Kidney (tissue), 14 donors: ENCODE measurements around the gene PRR20G. TPM values are rescaled to one million over a fixed set of nuclear protein-coding genes. Genes with fewer than 3 reads are reported as not detected.

Experiments used
- DNase-seq, 5 donors: peaks; one replicate each; pipeline ENCODE4 v3.0.0-alpha.2; 2013 to 2020
- FAIRE-seq: peaks from 2 replicates; lab custom pipeline; 2012; peaks lifted over from hg19 to GRCh38; lab: Jason Lieb, UNC
- H3K27ac ChIP-seq, 2 donors: one replicate each; pipeline ENCODE4 v1.7.0; 2013; ENCODE audit warnings: low read depth in 2 of 2, low read length in 2 of 2, inconsistent platforms in 1 of 2
- H3K27me3 ChIP-seq: one replicate; pipeline ENCODE4 v1.7.1; 2013; ENCODE audit warnings: low read length, inconsistent platforms; ENCODE audit not compliant: control insufficient read depth, insufficient read depth
- H3K36me3 ChIP-seq, 3 donors: one replicate each; pipeline versions ENCODE4 v1.7.0 to v1.7.1; 2013; ENCODE audit warnings: low read length in 3 of 3, control low read depth in 1 of 3, inconsistent platforms in 1 of 3; ENCODE audit not compliant: insufficient read depth in 3 of 3, control insufficient read depth in 2 of 3
- H3K4me1 ChIP-seq, 3 donors: one replicate each; pipeline versions ENCODE4 v1.7.0 to v1.7.1; 2013; ENCODE audit warnings: low read length in 3 of 3, inconsistent platforms in 1 of 3, low read depth in 1 of 3; ENCODE audit not compliant: control insufficient read depth in 2 of 3, insufficient read depth in 2 of 3
- H3K4me3 ChIP-seq, 3 donors: one replicate each; pipeline versions ENCODE4 v1.7.0 to v1.8.1; 2013; ENCODE audit warnings: low read length in 3 of 3, control low read depth in 1 of 3, inconsistent platforms in 1 of 3
- H3K9ac ChIP-seq, 3 donors: one replicate each; pipeline versions ENCODE4 v1.7.0 to v1.7.1; 2013; ENCODE audit warnings: low read length in 3 of 3, control low read depth in 1 of 3, inconsistent platforms in 1 of 3
- H3K9me3 ChIP-seq, 3 donors: one replicate each; pipeline versions ENCODE4 v1.7.0 to v1.7.1; 2013; ENCODE audit warnings: low read length in 3 of 3, control low read depth in 1 of 3, inconsistent platforms in 1 of 3; ENCODE audit not compliant: control insufficient read depth in 2 of 3, insufficient read depth in 1 of 3
- intact Hi-C: fragments of 100-400 bp; cut with DNase I; formaldehyde crosslinking; loops from one replicate; pipeline ENCODE4 v1.11.1; 2022
- polyA plus RNA-seq: library from polyadenylated mRNA; stranded (reverse); fragments of 350-450 nt; fragmentation: Illumina TruSeq; extraction: RNeasy Lipid Tissue Mini Kit (QIAGEN cat#74804); gene quantifications from one replicate; pipeline ENCODE4 v1.2.3, GENCODE V29; 2014; ENCODE audit warnings: low read depth, low replicate concordance; ENCODE audit not compliant: insufficient read depth
- total RNA-seq: library from RNA; stranded (reverse); fragmentation: NEBNext Ultra II Directional; extraction: Animal tissue kit (Norgen Biotek cat#: 25700); gene quantifications from one replicate; pipeline ENCODE4 v1.2.1, GENCODE V29; 2021
- TF ChIP-seq, protein P1 (sequence below): IDR thresholded peaks from 3 replicates; pipeline ENCODE4 v1.5.1; 2012; ENCODE audit warnings: mild to moderate bottlenecking, moderate library complexity, borderline replicate concordance; ENCODE audit not compliant: insufficient read depth; ENCODE audit errors: extremely low read depth
- donor health status: control.
- donor health status: control.
- donor health status: control.
- donor health status: control.
- donor health status: control.
- donor health status: DM: yes; HTN: yes; CAD: no.
- donor health status: Normal renal cell carcinoma (clear cell type).

The PRR20G gene
- total and polyA plus RNA-seq, 2 donors from 2014 or later: not detected

DNA sequence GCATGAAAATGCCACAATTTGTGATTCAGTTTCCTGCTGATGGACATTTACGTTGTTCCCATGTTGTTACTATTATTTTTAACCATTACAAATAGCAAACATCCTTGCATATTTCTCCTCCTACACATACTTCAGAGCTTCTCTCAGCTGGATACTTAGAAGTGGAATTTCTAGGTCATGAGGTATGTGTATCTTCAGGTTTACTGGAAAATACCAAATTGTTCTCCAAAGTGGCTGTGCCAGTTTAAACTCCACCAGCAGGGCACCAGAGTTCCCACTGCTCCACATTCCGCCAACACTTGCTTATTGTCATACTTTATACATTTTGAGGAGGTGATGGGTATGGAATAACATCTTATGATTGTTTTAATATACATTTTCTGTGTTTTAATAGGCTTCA, 49.2 kb downstream of the PRR20G start:
- Histone ChIP-seq H3K9ac (no peak overlapping the region), H3K36me3 (no peaks in the 10 kb centered on the region), H3K4me3 (no peak overlapping the region), H3K27ac (no peak overlapping the region), H3K4me1 (no peaks in the 10 kb centered on the region), H3K27me3 (no peaks in the 10 kb centered on the region), H3K9me3 (peaks cover 0 to 7% (median 0%) of the 10 kb centered on the region in 3 donors)
- TF ChIP-seq, protein P1, sequence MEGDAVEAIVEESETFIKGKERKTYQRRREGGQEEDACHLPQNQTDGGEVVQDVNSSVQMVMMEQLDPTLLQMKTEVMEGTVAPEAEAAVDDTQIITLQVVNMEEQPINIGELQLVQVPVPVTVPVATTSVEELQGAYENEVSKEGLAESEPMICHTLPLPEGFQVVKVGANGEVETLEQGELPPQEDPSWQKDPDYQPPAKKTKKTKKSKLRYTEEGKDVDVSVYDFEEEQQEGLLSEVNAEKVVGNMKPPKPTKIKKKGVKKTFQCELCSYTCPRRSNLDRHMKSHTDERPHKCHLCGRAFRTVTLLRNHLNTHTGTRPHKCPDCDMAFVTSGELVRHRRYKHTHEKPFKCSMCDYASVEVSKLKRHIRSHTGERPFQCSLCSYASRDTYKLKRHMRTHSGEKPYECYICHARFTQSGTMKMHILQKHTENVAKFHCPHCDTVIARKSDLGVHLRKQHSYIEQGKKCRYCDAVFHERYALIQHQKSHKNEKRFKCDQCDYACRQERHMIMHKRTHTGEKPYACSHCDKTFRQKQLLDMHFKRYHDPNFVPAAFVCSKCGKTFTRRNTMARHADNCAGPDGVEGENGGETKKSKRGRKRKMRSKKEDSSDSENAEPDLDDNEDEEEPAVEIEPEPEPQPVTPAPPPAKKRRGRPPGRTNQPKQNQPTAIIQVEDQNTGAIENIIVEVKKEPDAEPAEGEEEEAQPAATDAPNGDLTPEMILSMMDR: no peak
- intact Hi-C loops: no loop called here
- FAIRE-seq: no peak
- no peak for DNase-seq

DNA sequence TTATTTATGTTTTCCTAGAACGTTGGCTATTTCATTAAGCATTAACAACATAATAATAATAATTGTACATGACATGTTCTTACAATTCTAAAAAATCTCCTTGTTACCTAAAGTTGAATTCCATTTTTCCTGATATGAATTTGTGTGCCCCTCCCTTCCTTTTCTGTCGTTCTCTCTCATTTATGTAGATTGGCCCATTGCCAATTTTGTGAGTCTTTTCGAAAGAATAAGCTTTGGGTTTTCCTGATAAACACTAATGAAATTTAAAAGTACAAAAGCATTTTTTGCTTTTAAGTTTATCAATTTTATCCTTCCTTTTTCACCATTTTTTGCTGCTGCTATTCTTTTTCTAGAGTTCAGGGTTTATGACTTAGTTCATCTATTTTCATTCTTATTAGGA, 50.0 kb downstream of the PRR20G start:
- no peak overlapping the region for H3K9ac ChIP-seq
- intact Hi-C loops: no loop called here

DNA sequence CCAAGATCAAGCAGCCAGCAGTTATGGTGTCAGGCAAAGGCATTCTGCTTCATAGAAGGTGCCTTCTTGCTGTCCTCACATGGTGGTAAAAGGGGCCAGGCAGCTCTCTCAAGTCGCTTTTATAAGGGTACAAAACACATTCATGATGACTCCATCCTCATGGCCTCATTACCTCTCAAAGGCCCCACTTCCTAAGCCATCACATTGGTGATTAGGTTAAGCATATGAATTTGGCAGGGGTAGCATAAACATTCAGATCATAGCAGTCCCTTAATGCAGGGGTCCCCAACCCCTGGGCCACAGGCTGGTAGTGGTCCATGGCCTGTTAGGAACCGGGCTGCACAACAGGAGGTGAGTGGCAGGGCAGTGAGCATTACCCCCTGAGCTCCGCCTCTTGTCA, 52.1 kb downstream of the PRR20G start:
- H3K27ac ChIP-seq: no peak overlapping the region
- TF ChIP-seq, protein P1: no peak
- H3K9ac ChIP-seq: no peak overlapping the region
- H3K36me3 ChIP-seq: no peaks in the 10 kb centered on the region
- H3K27me3 ChIP-seq: no peaks in the 10 kb centered on the region
- peaks cover 0 to 9% (median 0%) of the 10 kb centered on the region in 3 donors for H3K9me3 ChIP-seq
- no peak overlapping the region for H3K4me3 ChIP-seq
- intact Hi-C loops: no loop called here
- DNase-seq (no peak), FAIRE-seq (no peak)
- H3K4me1 ChIP-seq: no peaks in the 10 kb centered on the region

More for the DNA sequence above, 50.0 kb downstream of the PRR20G start:
- H3K27me3 ChIP-seq: no peaks in the 10 kb centered on the region
- no peak overlapping the region for H3K27ac ChIP-seq
- no peak for DNase-seq
- H3K36me3 ChIP-seq: no peaks in the 10 kb centered on the region
- H3K9me3 ChIP-seq: peaks cover 0 to 7% (median 0%) of the 10 kb centered on the region in 3 donors
- no peak for FAIRE-seq
- no peaks in the 10 kb centered on the region for H3K4me1 ChIP-seq
- TF ChIP-seq, protein P1: no peak
- H3K4me3 ChIP-seq: no peak overlapping the region

DNA sequence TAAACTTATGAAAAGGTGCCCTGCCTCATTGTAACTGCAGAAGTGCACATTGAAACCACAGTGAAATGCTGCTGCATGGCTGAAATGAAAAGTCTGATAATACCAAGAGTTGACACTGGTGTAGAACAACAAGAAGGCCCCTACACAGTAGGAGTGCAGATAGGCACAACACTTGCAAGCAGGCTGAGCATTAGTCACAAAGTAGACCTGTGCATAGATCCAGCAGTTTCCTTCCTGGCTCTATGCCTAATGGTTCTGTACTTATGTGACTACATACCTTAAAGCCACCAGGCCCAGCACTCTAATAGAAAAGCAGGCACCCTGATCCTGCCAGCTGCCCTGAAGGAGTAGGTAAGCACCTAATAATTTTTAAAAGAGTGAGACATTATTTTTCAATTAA, 53.1 kb downstream of the PRR20G start:
- Histone ChIP-seq H3K4me3 (no peak overlapping the region), H3K36me3 (no peaks in the 10 kb centered on the region), H3K4me1 (no peaks in the 10 kb centered on the region), H3K27me3 (no peaks in the 10 kb centered on the region), H3K9ac (no peak overlapping the region), H3K27ac (no peak overlapping the region), H3K9me3 (peaks cover 0 to 9% (median 0%) of the 10 kb centered on the region in 3 donors)
- DNase-seq (no peak), FAIRE-seq (no peak)
- TF ChIP-seq, protein P1: no peak
- intact Hi-C loops: no loop called here
